ENCODE results near the gene GPR42.
"Not testable (repeated sequence)": the region's sequence is repeated elsewhere in the genome, so short reads cannot be mapped to it uniquely, and the experiment has no call there.

Gene GPR42

GRCh38 chr19:35363711-35364425 lies 7.0 kb upstream of the GPR42 start:
- no peak for DNase-seq

GRCh38 chr19:35365303-35365702 lies 5.6 kb upstream of the GPR42 start:
- no peak for DNase-seq

GRCh38 chr19:35368378-35368777 lies 2.5 kb upstream of the GPR42 start:
- no peak for DNase-seq

- no peak for DNase-seq
Measured at GRCh38 chr19:35369522-35369921, 1.3 kb upstream of the GPR42 start.

GRCh38 chr19:35373492-35373891 lies 2.6 kb downstream of the GPR42 start:
- DNase-seq: no peak

GRCh38 chr19:35374031-35374430 lies 3.2 kb downstream of the GPR42 start:
- not testable (repeated sequence) for DNase-seq

- no peak for DNase-seq
Measured at GRCh38 chr19:35375505-35376307, 4.8 kb downstream of the GPR42 start.

GRCh38 chr19:35377656-35378055 lies 6.8 kb downstream of the GPR42 start:
- DNase-seq: no peak

- DNase-seq: no peak
Measured at GRCh38 chr19:35378356-35378755, 7.5 kb downstream of the GPR42 start.

GRCh38 chr19:35379545-35379944 lies 8.7 kb downstream of the GPR42 start:
- not testable (repeated sequence) for DNase-seq

- DNase-seq: no peak
Measured at GRCh38 chr19:35379992-35380391, 9.1 kb downstream of the GPR42 start.

GRCh38 chr19:35380450-35381124 lies 9.7 kb downstream of the GPR42 start:
- no peak for DNase-seq

GRCh38 chr19:35381318-35381717 lies 10.4 kb downstream of the GPR42 start:
- no peak for DNase-seq

- no peak for DNase-seq
Measured at GRCh38 chr19:35381926-35382325, 11.1 kb downstream of the GPR42 start.

GRCh38 chr19:35383536-35383935 lies 12.7 kb downstream of the GPR42 start:
- DNase-seq: no peak

- DNase-seq: no peak
Measured at GRCh38 chr19:35388277-35389054, 17.6 kb downstream of the GPR42 start.

GRCh38 chr19:35389192-35389861 lies 18.5 kb downstream of the GPR42 start:
- DNase-seq: no peak

- no peak for DNase-seq
Measured at GRCh38 chr19:35392742-35393715, 22.2 kb downstream of the GPR42 start.

- no peak for DNase-seq
Measured at GRCh38 chr19:35395382-35396199, 24.7 kb downstream of the GPR42 start.

- DNase-seq: no peak
Measured at GRCh38 chr19:35396240-35396885, 25.5 kb downstream of the GPR42 start.

Measured in DMS153 (cell line).